ENCODE measurements around the gene AOPEP.

The AOPEP gene

GRCh38 chr9:94794476-94795167 is 68.1 kb downstream of the AOPEP start:
- no peak for TF ChIP-seq PAX5 (IDR thresholded peaks at IDR 0.05; ENCODE audit: insufficient read depth, low read length, severe bottlenecking)
- no peak for TF ChIP-seq POU2F2 (IDR thresholded peaks at IDR 0.05; ENCODE audit: low read depth, low read length)
- no peak for TF ChIP-seq TAF1 (IDR thresholded peaks at IDR 0.05; ENCODE audit: low read depth, low read length)
- TF ChIP-seq SPI1 (IDR thresholded peaks at IDR 0.05; ENCODE audit: low read depth, low read length): no peak
- no peak for TF ChIP-seq POLR2AphosphoS5 (IDR thresholded peaks at IDR 0.05; ENCODE audit: low read depth, low read length)
- no peak for TF ChIP-seq POLR2A (IDR thresholded peaks at IDR 0.05; ENCODE audit: low read depth, low read length)
- DNase-seq (ENCODE audit: insufficient read length, low spot score) (no peak), FAIRE-seq (no peak)

DNA sequence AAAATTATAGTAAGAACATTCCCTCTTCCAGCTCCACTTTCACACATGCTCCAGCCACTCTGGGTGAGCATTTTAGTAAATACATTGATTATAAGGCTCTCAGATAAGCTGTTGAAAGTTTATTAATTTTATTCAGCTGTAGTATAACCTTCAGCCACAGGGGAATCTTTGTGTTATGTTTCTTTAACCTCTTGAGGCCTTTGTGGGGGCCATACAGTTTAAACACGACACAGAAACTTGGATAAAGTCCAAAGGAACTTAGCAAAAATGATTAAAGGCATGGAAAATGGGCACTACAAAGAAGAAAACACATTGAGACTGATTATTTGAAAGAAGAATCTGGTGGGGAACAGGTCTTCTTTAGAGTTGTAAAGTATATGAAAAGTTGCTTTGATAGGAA is 70.2 kb downstream of the AOPEP start:
- DNase-seq (ENCODE audit: insufficient read length, low spot score) (no peak), FAIRE-seq (no peak)
- TF ChIP-seq POLR2A (IDR thresholded peaks at IDR 0.05; ENCODE audit: low read depth, low read length) (no peak), POU2F2 (IDR thresholded peaks at IDR 0.05; ENCODE audit: low read depth, low read length) (no peak), POLR2AphosphoS5 (IDR thresholded peaks at IDR 0.05; ENCODE audit: low read depth, low read length) (no peak), PAX5 (IDR thresholded peaks at IDR 0.05; ENCODE audit: insufficient read depth, low read length, severe bottlenecking) (no peak), SPI1 (IDR thresholded peaks at IDR 0.05; ENCODE audit: low read depth, low read length) (no peak), TAF1 (IDR thresholded peaks at IDR 0.05; ENCODE audit: low read depth, low read length) (no peak)

DNA sequence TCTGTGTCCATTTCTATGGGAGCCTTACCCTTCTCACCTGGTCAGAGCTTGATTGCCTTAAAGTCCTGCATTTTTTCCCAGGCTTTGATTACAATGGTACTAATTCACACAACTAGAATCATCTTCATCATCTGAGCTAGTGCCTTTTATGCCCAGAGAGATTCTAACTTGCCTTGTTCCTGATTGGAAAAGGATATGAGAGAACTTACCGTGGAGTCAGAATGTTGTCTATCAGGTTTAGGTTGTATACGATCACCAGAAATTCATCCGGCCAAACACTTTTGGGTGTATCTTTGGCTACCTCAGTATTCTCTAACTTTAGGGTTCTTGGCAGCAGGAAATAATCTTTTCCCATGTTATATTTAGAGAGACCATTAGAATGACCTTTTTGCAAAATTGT is 71.7 kb downstream of the AOPEP start:
- no peak for TF ChIP-seq SPI1 (IDR thresholded peaks at IDR 0.05; ENCODE audit: low read depth, low read length)
- no peak for DNase-seq (ENCODE audit: insufficient read length, low spot score)
- FAIRE-seq: no peak

DNA sequence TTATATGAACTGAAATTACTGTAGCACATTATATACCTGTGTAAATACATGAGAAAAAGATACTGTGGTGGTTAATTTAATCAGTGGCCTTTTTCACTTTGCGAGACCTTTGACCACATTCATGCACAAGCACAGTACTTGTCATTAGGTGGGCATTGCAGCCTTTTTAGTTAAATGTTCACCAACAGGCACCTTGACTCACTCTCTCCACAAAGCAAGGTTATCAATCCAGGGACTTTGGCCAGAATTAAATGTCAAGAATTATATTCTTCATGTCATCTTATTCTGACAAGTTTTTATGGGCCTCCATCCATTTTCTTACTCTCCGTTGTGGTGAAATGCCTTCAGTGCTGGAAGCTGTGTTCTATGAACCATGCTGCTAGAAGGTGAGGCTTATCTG is 72.2 kb downstream of the AOPEP start:
- DNase-seq (ENCODE audit: insufficient read length, low spot score): no peak
- no peak for FAIRE-seq
- TF ChIP-seq TAF1 (IDR thresholded peaks at IDR 0.05; ENCODE audit: low read depth, low read length): no peak
- TF ChIP-seq POLR2AphosphoS5 (IDR thresholded peaks at IDR 0.05; ENCODE audit: low read depth, low read length): no peak
- no peak for TF ChIP-seq PAX5 (IDR thresholded peaks at IDR 0.05; ENCODE audit: insufficient read depth, low read length, severe bottlenecking)
- TF ChIP-seq SPI1 (IDR thresholded peaks at IDR 0.05; ENCODE audit: low read depth, low read length): no peak
- no peak for TF ChIP-seq POU2F2 (IDR thresholded peaks at IDR 0.05; ENCODE audit: low read depth, low read length)
- no peak for TF ChIP-seq POLR2A (IDR thresholded peaks at IDR 0.05; ENCODE audit: low read depth, low read length)

DNA sequence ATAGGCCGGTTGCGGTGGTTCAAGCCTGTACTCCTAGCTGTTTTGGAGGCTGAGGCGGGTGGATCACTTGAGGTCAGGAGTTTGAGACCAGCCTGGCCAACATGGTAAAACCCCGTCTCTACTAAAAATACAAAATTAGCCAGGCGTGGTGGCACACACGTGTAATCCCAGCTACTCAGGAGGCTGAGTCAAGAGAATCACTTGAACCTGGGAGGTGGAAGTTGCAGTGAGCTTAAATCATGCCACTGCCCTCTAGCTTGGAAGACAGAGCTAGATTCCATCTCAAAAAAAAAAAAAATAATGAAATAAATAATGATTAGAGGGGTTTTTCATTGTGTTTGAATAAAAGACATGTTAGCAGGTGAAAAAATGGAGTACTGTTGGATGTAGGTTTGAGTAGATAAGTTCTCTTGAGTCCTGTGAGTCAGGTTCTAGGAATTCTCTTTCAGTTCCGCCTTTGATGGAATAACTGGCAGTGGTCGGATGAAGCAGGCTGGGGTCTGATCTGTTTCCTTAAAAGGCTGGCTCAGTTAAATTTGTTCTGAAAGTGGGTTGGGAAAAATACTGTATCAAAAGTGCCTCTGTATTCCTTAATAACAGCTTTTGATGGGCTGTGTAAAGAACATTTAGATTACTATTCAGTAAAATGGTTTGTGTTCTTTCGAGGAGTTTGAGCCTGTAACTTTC is 73.2 kb downstream of the AOPEP start:
- FAIRE-seq: no peak
- TF ChIP-seq POU2F2 (IDR thresholded peaks at IDR 0.05; ENCODE audit: low read depth, low read length): no peak
- DNase-seq (ENCODE audit: insufficient read length, low spot score): no peak

- FAIRE-seq: no peak
- TF ChIP-seq SPI1 (IDR thresholded peaks at IDR 0.05; ENCODE audit: low read depth, low read length) (no peak), TAF1 (IDR thresholded peaks at IDR 0.05; ENCODE audit: low read depth, low read length) (no peak), POLR2AphosphoS5 (IDR thresholded peaks at IDR 0.05; ENCODE audit: low read depth, low read length) (no peak), POU2F2 (IDR thresholded peaks at IDR 0.05; ENCODE audit: low read depth, low read length) (no peak), PAX5 (IDR thresholded peaks at IDR 0.05; ENCODE audit: insufficient read depth, low read length, severe bottlenecking) (no peak), POLR2A (IDR thresholded peaks at IDR 0.05; ENCODE audit: low read depth, low read length) (no peak)
These were observed 74.1 kb downstream of the AOPEP start for GRCh38 chr9:94800424-94801117.

DNA sequence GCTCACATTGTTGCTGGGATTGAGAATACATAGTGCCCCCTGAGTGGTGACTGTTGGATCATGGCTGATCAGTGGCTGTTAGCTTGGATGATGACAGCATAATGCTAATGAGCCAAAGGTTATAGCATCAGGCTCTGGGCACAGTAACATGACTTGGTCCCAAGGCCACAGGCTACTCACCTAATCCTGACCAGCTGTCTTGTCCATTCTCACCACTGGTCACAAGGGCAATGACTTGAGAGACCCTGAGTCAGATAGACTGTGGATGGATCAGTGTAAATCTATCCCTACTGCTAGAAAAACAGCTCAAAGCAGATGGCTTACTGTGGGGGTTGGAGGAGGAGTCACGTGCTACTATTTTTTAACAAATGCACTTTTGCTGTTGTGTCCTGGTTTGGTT is 74.7 kb downstream of the AOPEP start:
- TF ChIP-seq TAF1 (IDR thresholded peaks at IDR 0.05; ENCODE audit: low read depth, low read length): no peak
- no peak for TF ChIP-seq POLR2AphosphoS5 (IDR thresholded peaks at IDR 0.05; ENCODE audit: low read depth, low read length)
- TF ChIP-seq POLR2A (IDR thresholded peaks at IDR 0.05; ENCODE audit: low read depth, low read length): no peak
- TF ChIP-seq PAX5 (IDR thresholded peaks at IDR 0.05; ENCODE audit: insufficient read depth, low read length, severe bottlenecking): no peak
- TF ChIP-seq SPI1 (IDR thresholded peaks at IDR 0.05; ENCODE audit: low read depth, low read length): no peak
- no peak for TF ChIP-seq POU2F2 (IDR thresholded peaks at IDR 0.05; ENCODE audit: low read depth, low read length)
- FAIRE-seq (no peak), DNase-seq (ENCODE audit: insufficient read length, low spot score) (no peak)

More at GRCh38 chr9:94800424-94801117, 74.1 kb downstream of the AOPEP start:
- no peak for DNase-seq (ENCODE audit: insufficient read length, low spot score)

DNA sequence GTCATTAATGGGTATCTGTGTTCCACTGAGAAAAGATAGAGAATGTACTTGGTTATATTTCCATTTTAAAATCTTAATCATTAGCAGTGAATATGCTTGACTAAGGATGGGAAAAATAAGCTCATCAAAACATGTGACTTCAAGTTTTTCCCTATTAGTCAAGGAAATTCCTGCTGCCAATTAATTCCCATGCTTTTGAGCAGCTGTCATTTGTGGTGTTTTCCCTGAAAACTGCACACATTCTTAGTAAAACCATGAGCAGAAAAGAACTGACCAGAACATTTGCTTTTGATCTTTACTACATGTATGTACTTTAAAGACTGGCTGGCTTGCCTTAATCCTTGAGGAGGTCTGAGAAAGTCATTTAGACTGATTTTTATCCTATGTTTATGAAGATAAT is 75.2 kb downstream of the AOPEP start:
- no peak for DNase-seq (ENCODE audit: insufficient read length, low spot score)
- FAIRE-seq: no peak
- TF ChIP-seq SPI1 (IDR thresholded peaks at IDR 0.05; ENCODE audit: low read depth, low read length) (no peak), POLR2A (IDR thresholded peaks at IDR 0.05; ENCODE audit: low read depth, low read length) (no peak), PAX5 (IDR thresholded peaks at IDR 0.05; ENCODE audit: insufficient read depth, low read length, severe bottlenecking) (no peak), POU2F2 (IDR thresholded peaks at IDR 0.05; ENCODE audit: low read depth, low read length) (no peak), TAF1 (IDR thresholded peaks at IDR 0.05; ENCODE audit: low read depth, low read length) (no peak), POLR2AphosphoS5 (IDR thresholded peaks at IDR 0.05; ENCODE audit: low read depth, low read length) (no peak)

- FAIRE-seq: no peak
- DNase-seq (ENCODE audit: insufficient read length, low spot score): no peak
- TF ChIP-seq POU2F2 (IDR thresholded peaks at IDR 0.05; ENCODE audit: low read depth, low read length) (no peak), POLR2AphosphoS5 (IDR thresholded peaks at IDR 0.05; ENCODE audit: low read depth, low read length) (no peak), PAX5 (IDR thresholded peaks at IDR 0.05; ENCODE audit: insufficient read depth, low read length, severe bottlenecking) (no peak), TAF1 (IDR thresholded peaks at IDR 0.05; ENCODE audit: low read depth, low read length) (no peak), POLR2A (IDR thresholded peaks at IDR 0.05; ENCODE audit: low read depth, low read length) (no peak), SPI1 (IDR thresholded peaks at IDR 0.05; ENCODE audit: low read depth, low read length) (no peak)
These were observed 75.8 kb downstream of the AOPEP start for GRCh38 chr9:94802251-94802650.

All from GM12891 (cell line).